Liver (tissue), 9 donors: Measurements from ENCODE around the gene PCSK6. TPM values are rescaled to one million over a fixed set of nuclear protein-coding genes. Genes with fewer than 3 reads are reported as not detected.

Source experiments
- DNase-seq: peaks from one replicate; pipeline ENCODE4 v3.0.0-alpha.2; 2017; ENCODE audit warnings: low spot score
- H3K27ac ChIP-seq, 2 donors: one replicate each; pipeline ENCODE4 v1.7.0; 2013; ENCODE audit warnings: inconsistent platforms in 2 of 2, low read length in 2 of 2, control low read depth in 1 of 2, low read depth in 1 of 2, mild to moderate bottlenecking in 1 of 2
- H3K27me3 ChIP-seq, 4 donors: one replicate each; pipeline versions ENCODE4 v1.6.1 to v1.7.0; 2013; ENCODE audit warnings: low read length in 3 of 4, inconsistent platforms in 1 of 4, mild to moderate bottlenecking in 1 of 4, moderate library complexity in 1 of 4; ENCODE audit not compliant: control insufficient read depth in 4 of 4, insufficient read depth in 4 of 4
- H3K36me3 ChIP-seq, 4 donors: one replicate each; pipeline versions ENCODE4 v1.6.1 to v1.7.0; 2013; ENCODE audit warnings: low read length in 3 of 4, mild to moderate bottlenecking in 3 of 4, low read depth in 1 of 4, moderate library complexity in 1 of 4; ENCODE audit not compliant: control insufficient read depth in 4 of 4, insufficient read depth in 3 of 4
- H3K4me1 ChIP-seq, 4 donors: one replicate each; pipeline versions ENCODE4 v1.6.1 to v1.7.0; 2013; ENCODE audit warnings: low read length in 3 of 4, mild to moderate bottlenecking in 3 of 4, moderate library complexity in 1 of 4; ENCODE audit not compliant: control insufficient read depth in 4 of 4, insufficient read depth in 4 of 4
- H3K4me3 ChIP-seq, 3 donors: one replicate each; pipeline versions ENCODE4 v1.6.1 to v1.7.0; 2013; ENCODE audit warnings: low read length in 3 of 3, control low read depth in 1 of 3, low read depth in 1 of 3, mild to moderate bottlenecking in 1 of 3
- H3K9ac ChIP-seq, 2 donors: one replicate each; pipeline ENCODE4 v1.7.0; 2013; ENCODE audit warnings: low read length in 2 of 2, mild to moderate bottlenecking in 2 of 2, moderate library complexity in 2 of 2, control low read depth in 1 of 2, low read depth in 1 of 2
- H3K9me3 ChIP-seq, 4 donors: one replicate each; pipeline versions ENCODE4 v1.6.1 to v1.7.0; 2013; ENCODE audit warnings: low read length in 3 of 4; ENCODE audit not compliant: control insufficient read depth in 4 of 4
- ATF3 ChIP-seq: IDR thresholded peaks from 2 replicates; pipeline ENCODE4 v1.6.1; 2016; ENCODE audit warnings: antibody characterized with exemption
- CTCF ChIP-seq: fragments of 150-350 bp; IDR thresholded peaks from 2 replicates; pipeline ENCODE4 v1.5.1; 2017; ENCODE audit warnings: improper control_type of control experiment, low read depth, low read length; ENCODE audit not compliant: missing input control
- EGR1 ChIP-seq, 2 donors: IDR thresholded peaks; 2 replicates each; pipeline ENCODE4 v1.6.1; 2016 to 2018; ENCODE audit warnings: antibody characterized with exemption in 2 of 2, low read depth in 2 of 2
- FOXA1 ChIP-seq: IDR thresholded peaks from 2 replicates; pipeline ENCODE4 v1.6.1; 2016; ENCODE audit warnings: antibody characterized with exemption
- FOXA2 ChIP-seq: IDR thresholded peaks from 2 replicates; pipeline ENCODE4 v1.6.1; 2016; ENCODE audit warnings: antibody characterized with exemption
- GABPA ChIP-seq, 2 donors: IDR thresholded peaks in 1 of 2; conservative IDR thresholded peaks in 1 of 2; 2 replicates each; pipeline ENCODE4 v1.6.1; 2016; ENCODE audit warnings: antibody characterized with exemption in 2 of 2, mild to moderate bottlenecking in 1 of 2, moderate library complexity in 1 of 2
- HNF4A ChIP-seq, 2 donors: conservative IDR thresholded peaks; 2 replicates each; pipeline ENCODE4 v1.6.1; 2016; ENCODE audit warnings: antibody characterized with exemption in 2 of 2, mild to moderate bottlenecking in 2 of 2
- HNF4G ChIP-seq: IDR thresholded peaks from 2 replicates; pipeline ENCODE4 v1.6.1; 2016; ENCODE audit warnings: antibody characterized with exemption
- JUND ChIP-seq, 2 donors: IDR thresholded peaks; 2 replicates each; pipeline ENCODE4 v1.6.1; 2016; ENCODE audit warnings: antibody characterized with exemption in 2 of 2
- MAX ChIP-seq: IDR thresholded peaks from 2 replicates; pipeline ENCODE4 v1.6.1; 2016; ENCODE audit warnings: antibody characterized with exemption
- NR2F2 ChIP-seq: IDR thresholded peaks from 2 replicates; pipeline ENCODE4 v1.6.1; 2016; ENCODE audit warnings: antibody characterized with exemption
- RAD21 ChIP-seq, 2 donors: IDR thresholded peaks; 2 replicates each; pipeline ENCODE4 v1.6.1; 2016; ENCODE audit warnings: antibody characterized with exemption in 2 of 2, mild to moderate bottlenecking in 2 of 2
- RXRA ChIP-seq, 2 donors: IDR thresholded peaks; 2 replicates each; pipeline ENCODE4 v1.6.1; 2017 to 2018; ENCODE audit warnings: antibody characterized with exemption in 2 of 2, mild to moderate bottlenecking in 1 of 2
- SP1 ChIP-seq: IDR thresholded peaks from 2 replicates; pipeline ENCODE4 v1.6.1; 2018; ENCODE audit warnings: antibody characterized with exemption, mild to moderate bottlenecking
- TAF1 ChIP-seq: conservative IDR thresholded peaks from 2 replicates; pipeline ENCODE4 v1.6.1; 2016; ENCODE audit warnings: antibody characterized with exemption, mild to moderate bottlenecking
- YY1 ChIP-seq: IDR thresholded peaks from 2 replicates; pipeline ENCODE4 v1.6.1; 2016; ENCODE audit warnings: antibody characterized with exemption, mild to moderate bottlenecking
- WGBS: extraction: QIAGEN DNeasy Blood & Tissue Kit; methylation state at CpG from one replicate; pipeline ENCODE4 v1.1.7; 2013; 5-methylcytosine and 5-hydroxymethylcytosine counted together
- polyA plus RNA-seq, 2 donors: library from polyadenylated mRNA; stranded (reverse) in 1 of 2; unstranded in 1 of 2; fragments of 200-250 nt in 1 of 2; fragments of >200 nt in 1 of 2; fragmentation: Nextera tagmentation in 1 of 2; extraction: Ambion mirVana in 1 of 2; gene quantifications; one replicate each; pipeline versions ENCODE4 v1.2.1 to v1.2.3, GENCODE V29; 2013 to 2015
- total RNA-seq, 2 donors: library from RNA; depleted of rRNA; stranded (reverse); fragments of >200 nt; gene quantifications; one replicate each; pipeline ENCODE4 v1.2.3, GENCODE V29; 2014
- TF ChIP-seq, protein P1 (sequence below): IDR thresholded peaks from 2 replicates; pipeline ENCODE4 v1.6.1; 2016; ENCODE audit warnings: antibody characterized with exemption
- donor health status: healthy.
- donor health status: healthy.
- donor health status: healthy.
- donor health status: healthy.
- donor health status: healthy.

Gene PCSK6
- total and polyA plus RNA-seq, 4 donors: 94.8 to 398 (median 168) TPM

DNA sequence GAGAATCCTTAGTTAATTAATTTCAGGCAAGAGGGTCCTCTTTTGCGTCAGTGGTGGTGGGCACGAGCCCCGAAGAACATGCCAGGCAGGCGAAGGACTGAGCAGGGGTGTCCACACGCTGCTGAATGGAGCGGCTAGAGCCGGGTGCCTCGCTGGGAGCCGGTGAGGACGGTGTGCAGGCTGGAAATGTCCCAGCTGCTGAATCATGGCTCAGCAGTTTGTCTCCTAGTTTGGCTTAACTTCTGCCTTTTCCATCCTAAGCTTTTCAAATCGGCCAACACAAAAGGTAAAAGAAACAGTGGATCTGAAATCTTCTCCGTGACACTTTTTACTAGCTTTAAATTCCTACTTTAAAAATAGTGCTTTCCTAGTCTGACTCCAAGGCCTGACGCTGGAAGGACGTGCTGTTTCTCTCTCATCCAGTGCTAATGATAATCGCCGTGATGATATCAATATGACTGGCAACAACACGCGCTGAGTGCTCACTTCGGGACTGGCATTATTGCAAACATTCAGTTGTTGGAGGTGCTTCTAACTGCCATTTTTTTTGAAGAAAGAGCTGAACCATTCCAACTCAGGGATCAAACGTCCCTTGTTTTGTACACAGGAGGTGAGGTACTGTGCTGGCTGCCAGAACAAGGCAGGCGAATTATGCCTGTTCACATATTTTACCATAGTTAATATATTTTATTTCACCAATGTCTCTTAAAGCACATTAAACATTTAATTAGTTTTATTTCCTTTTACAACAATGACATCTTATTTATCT, 19.8 kb downstream of the PCSK6 start:
- H3K9ac ChIP-seq: peak overlapping the region in 1 of 2 donors; percentile 83
- peaks cover 0 to 11% (median 2%) of the 10 kb centered on the region in 4 donors for H3K36me3 ChIP-seq
- H3K27me3 ChIP-seq: no peaks in the 10 kb centered on the region
- WGBS: 44% methylated on average over 21 of the region's 21 CpGs
- TF ChIP-seq RAD21 (IDR thresholded peaks at IDR 0.05) (peak in 1 of 2 donors; percentile 7), FOXA1 (peak; percentile 43), HNF4A (conservative IDR thresholded peaks at IDR 0.05) (peak in 1 of 2 donors; percentile 83), YY1 (peak; percentile 93), TAF1 (no peak), JUND (IDR thresholded peaks at IDR 0.05) (no peak), NR2F2 (no peak), MAX (no peak), CTCF (no peak), FOXA2 (peak; percentile 67), HNF4G (no peak), RXRA (IDR thresholded peaks at IDR 0.05) (peak in 1 of 2 donors; percentile 35), ATF3 (no peak), SP1 (no peak)
- H3K4me1 ChIP-seq: peaks cover 2 to 59% (median 36%) of the 10 kb centered on the region in 4 donors
- DNase-seq: no peak
- H3K27ac ChIP-seq: peak overlapping the region; percentile 64 to 73
- H3K9me3 ChIP-seq: no peaks in the 10 kb centered on the region
- H3K4me3 ChIP-seq: no peak overlapping the region

GRCh38 chr15:101466188-101466587, 23.3 kb downstream of the PCSK6 start:
- DNase-seq: no peak
- no peak overlapping the region for H3K9ac ChIP-seq
- TF ChIP-seq NR2F2 (no peak), HNF4A (conservative IDR thresholded peaks at IDR 0.05) (no peak), FOXA1 (no peak), YY1 (no peak), SP1 (no peak), MAX (no peak), GABPA (IDR thresholded peaks at IDR 0.05 in 1 of 2, conservative IDR thresholded peaks at IDR 0.05 in 1 of 2) (no peak), JUND (IDR thresholded peaks at IDR 0.05) (no peak), ATF3 (no peak), RAD21 (IDR thresholded peaks at IDR 0.05) (no peak), CTCF (no peak), HNF4G (no peak), TAF1 (no peak), FOXA2 (no peak), RXRA (IDR thresholded peaks at IDR 0.05) (no peak), EGR1 (IDR thresholded peaks at IDR 0.05; ENCODE audit: low read depth in 2 of 2) (no peak)
- TF ChIP-seq, protein P1, sequence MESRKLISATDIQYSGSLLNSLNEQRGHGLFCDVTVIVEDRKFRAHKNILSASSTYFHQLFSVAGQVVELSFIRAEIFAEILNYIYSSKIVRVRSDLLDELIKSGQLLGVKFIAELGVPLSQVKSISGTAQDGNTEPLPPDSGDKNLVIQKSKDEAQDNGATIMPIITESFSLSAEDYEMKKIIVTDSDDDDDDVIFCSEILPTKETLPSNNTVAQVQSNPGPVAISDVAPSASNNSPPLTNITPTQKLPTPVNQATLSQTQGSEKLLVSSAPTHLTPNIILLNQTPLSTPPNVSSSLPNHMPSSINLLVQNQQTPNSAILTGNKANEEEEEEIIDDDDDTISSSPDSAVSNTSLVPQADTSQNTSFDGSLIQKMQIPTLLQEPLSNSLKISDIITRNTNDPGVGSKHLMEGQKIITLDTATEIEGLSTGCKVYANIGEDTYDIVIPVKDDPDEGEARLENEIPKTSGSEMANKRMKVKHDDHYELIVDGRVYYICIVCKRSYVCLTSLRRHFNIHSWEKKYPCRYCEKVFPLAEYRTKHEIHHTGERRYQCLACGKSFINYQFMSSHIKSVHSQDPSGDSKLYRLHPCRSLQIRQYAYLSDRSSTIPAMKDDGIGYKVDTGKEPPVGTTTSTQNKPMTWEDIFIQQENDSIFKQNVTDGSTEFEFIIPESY: no peak
- H3K27ac ChIP-seq: no peak overlapping the region
- H3K36me3 ChIP-seq: peaks cover 0 to 11% (median 2%) of the 10 kb centered on the region in 4 donors
- 94% methylated on average over 9 of the region's 9 CpGs for WGBS
- H3K27me3 ChIP-seq: no peaks in the 10 kb centered on the region
- no peaks in the 10 kb centered on the region for H3K9me3 ChIP-seq
- H3K4me3 ChIP-seq: no peak overlapping the region
- H3K4me1 ChIP-seq: peaks cover 0 to 68% (median 38%) of the 10 kb centered on the region in 4 donors
